ENCODE data around the gene MUC5AC.
"Not testable (repeated sequence)": the region's sequence is repeated elsewhere in the genome, so short reads cannot be mapped to it uniquely, and the experiment has no call there.

MUC5AC gene

DNA sequence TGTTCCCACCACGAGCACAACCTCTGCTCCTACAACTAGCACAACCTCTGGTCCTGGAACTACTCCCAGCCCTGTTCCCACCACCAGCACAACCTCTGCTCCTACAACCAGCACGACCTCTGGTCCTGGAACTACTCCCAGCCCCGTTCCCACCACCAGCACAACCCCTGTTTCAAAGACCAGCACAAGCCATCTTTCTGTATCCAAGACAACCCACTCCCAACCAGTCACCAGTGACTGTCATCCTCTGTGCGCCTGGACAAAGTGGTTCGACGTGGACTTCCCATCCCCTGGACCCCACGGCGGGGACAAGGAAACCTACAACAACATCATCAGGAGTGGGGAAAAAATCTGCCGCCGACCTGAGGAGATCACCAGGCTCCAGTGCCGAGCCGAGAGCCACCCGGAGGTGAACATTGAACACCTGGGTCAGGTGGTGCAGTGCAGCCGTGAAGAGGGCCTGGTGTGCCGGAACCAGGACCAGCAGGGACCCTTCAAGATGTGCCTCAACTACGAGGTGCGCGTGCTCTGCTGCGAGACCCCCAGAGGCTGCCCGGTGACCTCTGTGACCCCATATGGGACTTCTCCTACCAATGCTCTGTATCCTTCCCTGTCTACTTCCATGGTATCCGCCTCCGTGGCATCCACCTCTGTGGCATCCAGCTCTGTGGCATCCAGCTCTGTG, 34.2 kb downstream of the MUC5AC start:
- H3K4me3 ChIP-seq (ENCODE audit: low read length); DNase-seq (ENCODE audit: low read depth, low spot score): not testable (repeated sequence)

DNA sequence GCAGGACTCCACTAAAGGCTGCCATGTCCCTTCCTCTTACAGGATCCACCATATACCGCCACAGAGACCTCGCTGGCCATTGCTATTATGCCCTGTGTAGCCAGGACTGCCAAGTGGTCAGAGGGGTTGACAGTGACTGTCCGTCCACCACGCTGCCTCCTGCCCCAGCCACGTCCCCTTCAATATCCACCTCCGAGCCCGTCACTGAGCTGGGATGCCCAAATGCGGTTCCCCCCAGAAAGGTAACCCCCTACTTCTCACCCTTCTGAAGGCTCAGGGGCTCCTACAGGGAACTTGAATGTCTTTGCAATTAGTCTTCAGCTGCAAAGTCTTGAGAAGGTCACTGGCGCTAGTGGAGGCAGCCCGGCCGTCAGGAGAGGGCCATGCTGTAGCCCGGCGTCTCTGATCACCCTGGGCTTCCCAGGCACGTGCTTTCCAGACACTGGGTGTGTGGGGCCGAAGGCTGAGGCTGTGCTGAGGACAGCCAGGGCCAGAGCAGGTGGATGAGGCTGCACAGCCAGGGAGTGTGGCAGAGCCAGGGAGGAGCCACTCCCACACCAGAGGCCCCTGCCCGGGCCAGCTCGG, 35.1 kb downstream of the MUC5AC start:
- no peak overlapping the region for H3K4me3 ChIP-seq (ENCODE audit: low read length)
- no peak for DNase-seq (ENCODE audit: low read depth, low spot score)

DNA sequence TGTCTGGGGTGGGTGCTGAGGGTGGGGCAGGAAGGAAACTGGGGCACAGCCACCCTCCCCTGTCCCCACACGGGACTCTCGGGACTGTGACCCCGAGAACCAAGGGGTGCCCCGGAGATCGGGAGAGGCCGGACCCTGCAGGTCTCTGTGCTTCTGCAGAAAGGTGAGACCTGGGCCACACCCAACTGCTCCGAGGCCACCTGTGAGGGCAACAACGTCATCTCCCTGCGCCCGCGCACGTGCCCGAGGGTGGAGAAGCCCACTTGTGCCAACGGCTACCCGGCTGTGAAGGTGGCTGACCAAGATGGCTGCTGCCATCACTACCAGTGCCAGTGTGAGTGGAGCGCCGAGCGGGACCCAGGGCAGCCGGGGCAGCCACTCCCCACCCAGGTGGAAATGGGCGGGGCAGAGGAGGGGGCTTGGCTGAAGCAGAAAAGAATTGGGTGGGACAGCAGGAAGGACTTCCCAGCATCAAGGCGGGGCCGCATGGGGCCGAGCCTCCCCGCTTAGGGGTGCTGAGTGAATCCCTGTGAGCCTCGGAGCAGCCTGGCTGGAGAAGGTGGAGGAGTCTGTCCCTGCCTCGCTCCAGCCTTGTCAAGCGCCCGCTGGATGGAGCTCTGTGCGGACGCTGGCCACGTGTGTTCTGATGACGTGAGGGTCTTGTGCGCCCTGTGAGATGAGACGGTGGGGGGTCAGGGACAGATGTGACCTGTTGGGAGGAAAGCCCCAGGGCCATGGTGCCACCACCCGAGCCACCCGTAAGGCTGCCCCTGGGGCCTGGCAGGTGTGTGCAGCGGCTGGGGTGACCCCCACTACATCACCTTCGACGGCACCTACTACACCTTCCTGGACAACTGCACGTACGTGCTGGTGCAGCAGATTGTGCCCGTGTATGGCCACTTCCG, 35.8 kb downstream of the MUC5AC start:
- DNase-seq (ENCODE audit: low read depth, low spot score): no peak
- no peak overlapping the region for H3K4me3 ChIP-seq (ENCODE audit: low read length)

DNA sequence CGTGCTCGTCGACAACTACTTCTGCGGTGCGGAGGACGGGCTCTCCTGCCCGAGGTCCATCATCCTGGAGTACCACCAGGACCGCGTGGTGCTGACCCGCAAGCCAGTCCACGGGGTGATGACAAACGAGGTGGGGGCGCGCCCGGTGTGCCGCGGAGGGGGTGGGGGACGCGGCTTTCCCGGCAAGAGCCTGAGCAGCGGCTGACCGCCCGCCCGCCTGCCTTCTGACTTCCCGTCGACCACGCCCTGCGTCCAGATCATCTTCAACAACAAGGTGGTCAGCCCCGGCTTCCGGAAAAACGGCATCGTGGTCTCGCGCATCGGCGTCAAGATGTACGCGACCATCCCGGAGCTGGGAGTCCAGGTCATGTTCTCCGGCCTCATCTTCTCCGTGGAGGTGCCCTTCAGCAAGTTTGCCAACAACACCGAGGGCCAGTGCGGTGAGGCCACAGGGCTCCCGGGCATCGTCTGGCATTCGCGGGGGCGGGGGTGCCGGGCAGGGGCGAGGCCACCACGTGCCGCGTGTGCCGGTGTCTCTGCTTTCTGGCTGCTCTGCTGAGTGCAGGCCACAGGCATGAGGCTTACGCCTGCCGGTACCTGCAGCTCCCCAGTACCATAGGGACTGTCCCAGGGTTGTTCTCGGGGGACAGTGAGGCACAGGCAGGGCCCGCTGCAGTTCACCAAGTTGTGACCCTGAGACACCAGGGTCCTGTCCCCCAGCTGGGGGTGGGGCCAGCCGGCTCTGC, 36.7 kb downstream of the MUC5AC start:
- no peak for DNase-seq (ENCODE audit: low read depth, low spot score)
- H3K4me3 ChIP-seq (ENCODE audit: low read length): no peak overlapping the region

DNA sequence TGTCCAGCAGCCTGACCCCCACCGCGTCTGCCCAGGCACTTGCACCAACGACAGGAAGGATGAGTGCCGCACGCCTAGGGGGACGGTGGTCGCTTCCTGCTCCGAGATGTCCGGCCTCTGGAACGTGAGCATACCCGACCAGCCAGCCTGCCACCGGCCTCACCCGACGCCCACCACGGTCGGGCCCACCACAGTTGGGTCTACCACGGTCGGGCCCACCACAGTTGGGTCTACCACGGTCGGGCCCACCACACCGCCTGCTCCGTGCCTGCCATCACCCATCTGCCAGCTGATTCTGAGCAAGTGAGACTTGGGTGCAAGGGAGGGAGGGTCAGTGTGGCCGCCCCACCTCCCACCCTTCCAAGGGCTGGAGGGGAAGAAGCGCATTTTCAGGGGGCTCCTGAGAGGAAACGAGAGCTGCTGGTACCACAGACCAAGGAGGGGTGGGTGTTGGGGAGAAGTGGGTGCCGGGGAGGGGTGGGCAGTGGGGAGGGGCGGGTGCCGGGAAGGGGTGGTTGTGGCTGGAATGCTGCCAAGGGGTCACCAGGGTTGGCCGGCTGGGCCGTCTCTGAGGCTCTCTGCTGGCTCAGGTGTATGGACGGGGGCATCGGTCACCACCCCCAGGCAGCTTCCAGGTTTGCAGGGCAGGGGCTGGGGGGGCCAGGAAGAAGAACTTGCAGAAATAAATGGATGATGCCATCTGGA, 37.4 kb downstream of the MUC5AC start:
- no peak for DNase-seq (ENCODE audit: low read depth, low spot score)
- no peak overlapping the region for H3K4me3 ChIP-seq (ENCODE audit: low read length)

DNA sequence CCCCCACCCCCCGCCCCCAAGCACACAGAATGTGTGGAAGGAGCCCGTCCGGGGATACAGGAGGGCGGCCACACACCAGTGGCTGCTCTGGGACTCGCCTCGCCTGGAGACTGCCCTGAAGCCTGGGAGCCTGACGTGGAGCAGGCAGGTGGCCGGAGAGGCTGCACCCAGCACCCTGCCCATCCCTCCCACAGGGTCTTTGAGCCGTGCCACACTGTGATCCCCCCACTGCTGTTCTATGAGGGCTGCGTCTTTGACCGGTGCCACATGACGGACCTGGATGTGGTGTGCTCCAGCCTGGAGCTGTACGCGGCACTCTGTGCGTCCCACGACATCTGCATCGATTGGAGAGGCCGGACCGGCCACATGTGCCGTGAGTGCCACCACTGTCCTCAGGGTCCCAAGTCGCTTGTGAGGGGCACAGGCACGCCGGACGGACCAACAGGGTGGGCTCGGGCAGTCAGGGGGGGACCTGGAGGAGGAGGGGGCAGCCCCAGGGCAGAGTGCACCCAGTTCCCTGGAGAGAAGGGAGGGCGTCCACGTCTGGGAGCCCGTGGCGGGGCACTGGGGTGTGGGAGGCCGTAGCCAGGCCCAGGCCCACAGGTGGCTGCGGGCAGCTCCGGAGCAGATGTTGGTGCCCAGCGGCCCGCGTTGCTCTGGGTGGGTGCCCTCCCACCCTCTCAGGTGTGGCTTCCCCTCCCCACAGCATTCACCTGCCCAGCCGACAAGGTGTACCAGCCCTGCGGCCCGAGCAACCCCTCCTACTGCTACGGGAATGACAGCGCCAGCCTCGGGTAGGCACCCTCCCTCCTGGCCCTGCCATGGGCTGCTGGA, 38.1 kb downstream of the MUC5AC start:
- H3K4me3 ChIP-seq (ENCODE audit: low read length): no peak overlapping the region
- no peak for DNase-seq (ENCODE audit: low read depth, low spot score)

DNA sequence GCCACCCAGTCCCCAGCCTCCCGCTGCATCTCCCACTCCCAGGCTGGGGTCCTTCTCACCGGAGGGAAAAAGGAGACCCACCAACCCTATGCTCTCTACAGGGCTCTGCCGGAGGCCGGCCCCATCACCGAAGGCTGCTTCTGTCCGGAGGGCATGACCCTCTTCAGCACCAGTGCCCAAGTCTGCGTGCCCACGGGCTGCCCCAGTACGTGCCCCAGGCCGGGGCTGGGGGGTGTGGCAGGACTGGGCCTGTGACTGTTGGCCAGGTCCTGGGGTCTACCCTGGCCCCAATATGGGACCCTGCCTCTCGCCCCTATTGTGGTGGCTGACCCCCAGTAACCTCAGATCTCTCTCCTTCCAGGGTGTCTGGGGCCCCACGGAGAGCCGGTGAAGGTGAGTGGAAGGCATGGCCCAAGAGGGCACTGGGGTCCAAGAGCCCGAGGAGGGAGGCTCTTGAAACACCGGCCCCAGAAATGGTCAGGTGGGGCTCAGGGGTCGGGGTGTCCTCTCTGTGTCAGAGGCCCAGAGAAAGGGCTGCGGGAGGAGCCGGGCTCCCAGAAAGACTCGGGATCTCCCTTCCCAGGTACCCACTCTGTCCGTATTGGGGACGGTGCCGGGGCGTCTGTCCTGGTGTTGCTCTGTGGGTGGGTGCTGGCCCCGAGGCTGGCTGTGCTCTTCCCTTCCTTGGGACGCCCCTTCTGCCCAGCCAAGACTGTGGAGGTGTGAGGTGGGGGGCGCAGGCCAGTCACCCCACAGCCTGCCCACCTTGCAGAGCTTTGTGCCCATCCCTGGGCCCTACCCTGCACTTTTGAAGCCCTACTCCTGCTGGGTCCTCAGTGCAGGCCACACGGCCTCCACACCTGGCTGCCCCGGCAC, 39.0 kb downstream of the MUC5AC start:
- DNase-seq (ENCODE audit: low read depth, low spot score): no peak

DNA sequence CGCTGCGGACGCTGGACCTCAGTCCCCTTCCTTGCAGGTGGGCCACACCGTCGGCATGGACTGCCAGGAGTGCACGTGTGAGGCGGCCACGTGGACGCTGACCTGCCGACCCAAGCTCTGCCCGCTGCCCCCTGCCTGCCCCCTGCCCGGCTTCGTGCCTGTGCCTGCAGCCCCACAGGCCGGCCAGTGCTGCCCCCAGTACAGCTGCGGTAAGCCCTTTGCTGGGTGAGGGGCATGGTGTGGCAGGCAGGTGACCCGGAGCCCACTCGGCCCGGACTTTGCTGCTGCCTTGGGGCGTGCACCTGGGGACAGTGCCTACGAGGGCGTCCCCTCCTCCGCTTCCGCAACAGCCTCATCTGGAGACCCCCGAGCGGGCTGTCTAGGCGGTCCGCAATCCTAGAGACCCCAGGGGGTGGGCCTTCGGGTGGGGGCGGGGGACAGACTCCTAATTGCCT, 39.7 kb downstream of the MUC5AC start:
- no peak overlapping the region for H3K4me3 ChIP-seq (ENCODE audit: low read length)

More for the DNA sequence above, 39.0 kb downstream of the MUC5AC start:
- no peak overlapping the region for H3K4me3 ChIP-seq (ENCODE audit: low read length)

DNA sequence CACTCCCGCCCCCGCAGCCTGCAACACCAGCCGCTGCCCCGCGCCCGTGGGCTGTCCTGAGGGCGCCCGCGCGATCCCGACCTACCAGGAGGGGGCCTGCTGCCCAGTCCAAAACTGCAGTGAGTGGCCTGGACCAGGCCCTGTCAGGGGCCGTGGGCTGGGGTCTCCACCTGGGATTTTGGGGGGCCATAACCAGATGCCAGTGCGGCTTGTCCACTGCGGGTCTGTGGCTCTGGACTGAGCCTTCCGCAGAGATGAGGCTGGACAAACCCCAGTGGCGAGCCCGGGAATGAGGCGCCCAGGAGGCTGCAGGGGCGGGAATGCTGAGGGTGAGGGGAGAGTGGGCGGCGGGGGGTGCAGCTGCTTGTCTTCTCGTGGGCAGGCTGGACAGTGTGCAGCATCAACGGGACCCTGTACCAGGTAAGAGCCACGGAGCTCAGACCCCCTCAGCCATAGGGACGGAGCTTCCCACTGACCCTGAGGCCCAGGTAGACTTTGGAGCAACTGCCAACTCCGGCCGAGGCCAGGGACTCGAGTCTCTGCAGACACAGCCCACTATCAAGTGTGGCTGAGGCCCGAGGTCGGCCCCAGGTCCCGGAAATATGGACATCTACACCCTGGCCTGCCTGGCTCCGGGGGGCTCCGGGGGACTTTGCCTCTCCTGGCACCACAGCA, 40.3 kb downstream of the MUC5AC start:
- H3K4me3 ChIP-seq (ENCODE audit: low read length): no peak overlapping the region
- no peak for DNase-seq (ENCODE audit: low read depth, low spot score)

More for the DNA sequence above, 39.7 kb downstream of the MUC5AC start:
- no peak for DNase-seq (ENCODE audit: low read depth, low spot score)

DNA sequence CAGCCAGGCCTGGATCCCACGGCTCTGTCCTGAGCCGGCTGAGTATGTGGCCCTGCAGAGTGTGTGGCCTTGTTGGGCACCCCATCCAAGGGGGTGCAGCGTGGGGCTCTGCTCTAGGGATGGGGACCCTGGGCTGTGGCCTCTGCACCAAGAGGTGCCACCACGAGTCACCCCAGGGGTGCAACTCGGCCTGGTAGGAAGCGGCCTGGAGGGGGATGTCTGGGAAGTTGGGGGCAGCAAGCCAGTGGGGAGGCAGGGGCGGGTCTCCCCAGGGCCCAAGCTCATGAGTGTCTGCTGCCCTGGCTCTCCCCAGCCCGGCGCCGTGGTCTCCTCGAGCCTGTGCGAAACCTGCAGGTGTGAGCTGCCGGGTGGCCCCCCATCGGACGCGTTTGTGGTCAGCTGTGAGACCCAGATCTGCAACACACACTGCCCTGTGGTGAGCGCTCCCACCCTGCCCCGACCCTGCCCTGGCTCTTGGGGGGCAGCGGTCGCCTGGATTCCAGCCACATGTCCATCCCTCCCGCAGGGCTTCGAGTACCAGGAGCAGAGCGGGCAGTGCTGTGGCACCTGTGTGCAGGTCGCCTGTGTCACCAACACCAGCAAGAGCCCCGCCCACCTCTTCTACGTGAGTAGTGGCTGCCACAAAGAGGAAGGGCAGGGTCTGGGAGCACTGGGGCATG, 40.9 kb downstream of the MUC5AC start:
- no peak overlapping the region for H3K4me3 ChIP-seq (ENCODE audit: low read length)
- DNase-seq (ENCODE audit: low read depth, low spot score): no peak

DNA sequence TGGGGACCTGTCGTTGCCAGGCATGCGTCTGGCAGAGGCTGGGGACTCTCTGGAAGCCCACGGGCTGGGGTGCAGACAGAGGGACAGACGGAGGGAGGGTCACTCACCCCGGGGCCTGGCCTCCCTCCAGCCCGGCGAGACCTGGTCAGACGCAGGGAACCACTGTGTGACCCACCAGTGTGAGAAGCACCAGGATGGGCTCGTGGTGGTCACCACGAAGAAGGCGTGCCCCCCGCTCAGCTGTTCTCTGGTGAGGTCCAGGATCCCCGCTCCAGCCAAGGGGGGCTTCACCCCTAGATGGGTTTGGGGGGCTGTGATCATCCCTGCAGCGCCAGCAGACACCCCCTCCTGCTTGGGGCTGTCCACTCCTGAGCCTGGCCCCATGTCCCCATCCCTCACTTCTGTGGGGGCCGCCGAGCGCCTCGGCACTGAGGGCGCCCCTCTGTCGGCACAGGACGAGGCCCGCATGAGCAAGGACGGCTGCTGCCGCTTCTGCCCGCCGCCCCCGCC, 41.5 kb downstream of the MUC5AC start:
- H3K4me3 ChIP-seq (ENCODE audit: low read length): no peak overlapping the region
- DNase-seq (ENCODE audit: low read depth, low spot score): no peak

DNA sequence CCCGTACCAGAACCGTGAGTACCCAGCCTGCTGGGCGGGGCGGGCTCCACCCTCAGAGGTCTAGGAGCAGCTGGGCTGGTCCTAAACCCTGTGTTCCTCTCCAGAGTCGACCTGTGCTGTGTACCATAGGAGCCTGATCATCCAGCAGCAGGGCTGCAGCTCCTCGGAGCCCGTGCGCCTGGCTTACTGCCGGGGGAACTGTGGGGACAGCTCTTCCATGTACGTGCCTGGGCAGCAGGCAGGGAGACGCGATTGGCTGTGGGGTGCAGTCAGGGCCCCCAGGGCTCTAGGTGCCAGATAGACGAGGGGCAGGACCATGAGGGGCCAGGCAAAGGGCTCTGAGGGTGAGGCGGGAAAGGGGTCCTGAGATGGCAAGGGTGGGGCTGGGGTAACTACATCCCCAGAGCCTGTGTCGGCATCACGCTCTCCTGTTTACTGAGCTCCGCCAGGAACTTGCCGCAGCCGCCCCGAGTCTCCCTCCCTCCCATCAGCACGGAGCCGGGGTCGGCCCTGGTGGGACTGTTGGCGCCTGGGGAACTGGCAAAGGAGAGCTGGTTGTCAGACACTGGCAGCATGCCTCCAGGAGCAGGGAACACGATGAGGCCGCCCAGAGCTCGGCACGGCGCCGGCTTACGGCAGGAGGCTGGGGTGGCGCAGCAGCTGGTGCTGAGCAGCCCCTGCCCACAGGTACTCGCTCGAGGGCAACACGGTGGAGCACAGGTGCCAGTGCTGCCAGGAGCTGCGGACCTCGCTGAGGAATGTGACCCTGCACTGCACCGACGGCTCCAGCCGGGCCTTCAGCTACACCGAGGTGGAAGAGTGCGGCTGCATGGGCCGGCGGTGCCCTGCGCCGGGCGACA, 42.2 kb downstream of the MUC5AC start:
- no peak for DNase-seq (ENCODE audit: low read depth, low spot score)
- no peak overlapping the region for H3K4me3 ChIP-seq (ENCODE audit: low read length)

DNA sequence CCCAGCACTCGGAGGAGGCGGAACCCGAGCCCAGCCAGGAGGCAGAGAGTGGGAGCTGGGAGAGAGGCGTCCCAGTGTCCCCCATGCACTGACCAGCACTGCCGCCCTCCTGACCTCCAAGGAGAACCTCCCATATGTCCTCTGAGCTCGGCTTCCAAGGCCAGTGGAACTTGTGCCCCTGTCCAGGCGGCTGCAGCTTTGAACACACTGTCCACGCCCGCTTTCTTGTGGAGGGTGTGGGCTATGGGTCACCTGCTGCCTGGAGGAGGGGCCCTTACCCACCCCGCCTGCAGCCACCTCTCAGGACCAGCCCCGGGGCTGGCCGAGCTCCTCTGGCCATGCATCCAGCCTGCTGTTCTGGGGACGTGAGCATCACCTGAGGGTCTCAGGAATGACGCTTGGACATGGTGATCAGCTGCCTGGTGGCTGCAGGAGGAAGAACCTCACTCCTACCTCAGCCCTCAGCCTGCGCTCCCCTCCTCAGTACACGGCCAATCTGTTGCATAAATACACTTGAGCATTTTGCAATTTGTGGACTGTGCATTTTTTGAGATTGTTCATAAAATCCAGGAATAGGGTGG, 42.9 kb downstream of the MUC5AC start:
- no peak for DNase-seq (ENCODE audit: low read depth, low spot score)
- H3K4me3 ChIP-seq (ENCODE audit: low read length): no peak overlapping the region

DNA sequence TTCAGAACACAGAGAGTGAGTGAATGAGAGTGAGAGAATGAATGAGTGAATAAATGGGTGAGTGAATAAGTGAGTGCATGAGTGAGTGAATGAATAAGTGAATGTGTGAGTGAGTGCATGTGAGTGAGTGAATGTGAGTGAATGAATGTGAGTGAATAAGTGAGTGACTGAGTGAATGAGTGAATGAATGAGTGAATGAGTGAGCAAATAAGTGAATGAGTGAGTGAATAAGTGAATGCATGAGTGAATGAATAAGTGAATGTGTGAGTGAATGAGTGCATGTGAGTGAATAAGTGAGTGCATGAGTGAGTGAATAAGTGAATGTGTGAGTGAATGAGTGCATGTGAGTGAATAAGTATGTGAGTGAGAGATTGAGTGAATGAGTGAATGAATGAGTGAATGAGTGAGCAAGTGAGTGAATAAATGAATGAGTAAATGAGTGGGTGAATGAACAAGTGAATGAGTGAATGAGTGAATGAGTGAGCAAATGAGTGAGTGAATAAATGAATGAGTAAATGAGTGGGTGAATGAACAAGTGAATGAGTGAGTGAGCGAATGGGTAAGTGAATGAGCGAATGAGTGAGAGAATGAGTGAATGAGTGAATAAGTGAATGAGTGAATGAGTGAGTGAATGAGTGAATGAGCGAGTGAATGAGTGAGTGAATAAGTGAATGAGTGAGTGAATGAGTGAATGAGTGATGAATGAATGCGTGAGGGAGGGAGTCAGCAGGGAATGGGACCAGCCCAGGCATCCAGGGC, 43.8 kb downstream of the MUC5AC start:
- DNase-seq (ENCODE audit: low read depth, low spot score): no peak
- no peak overlapping the region for H3K4me3 ChIP-seq (ENCODE audit: low read length)
